HG02678 (cell line): ENCODE measurements around the gene RCAN2.
"Not testable (repeated sequence)": the region's sequence is repeated elsewhere in the genome, so short reads cannot be mapped to it uniquely, and the experiment has no call there.

Experiments
- ATAC-seq: cut with Tn5 transposase; IDR thresholded peaks from one replicate; pipeline ENCODE4 v1.9.1; 2021; ENCODE audit warnings: mild to moderate bottlenecking, moderate library complexity; ENCODE audit not compliant: unreplicated experiment

RCAN2 gene

DNA sequence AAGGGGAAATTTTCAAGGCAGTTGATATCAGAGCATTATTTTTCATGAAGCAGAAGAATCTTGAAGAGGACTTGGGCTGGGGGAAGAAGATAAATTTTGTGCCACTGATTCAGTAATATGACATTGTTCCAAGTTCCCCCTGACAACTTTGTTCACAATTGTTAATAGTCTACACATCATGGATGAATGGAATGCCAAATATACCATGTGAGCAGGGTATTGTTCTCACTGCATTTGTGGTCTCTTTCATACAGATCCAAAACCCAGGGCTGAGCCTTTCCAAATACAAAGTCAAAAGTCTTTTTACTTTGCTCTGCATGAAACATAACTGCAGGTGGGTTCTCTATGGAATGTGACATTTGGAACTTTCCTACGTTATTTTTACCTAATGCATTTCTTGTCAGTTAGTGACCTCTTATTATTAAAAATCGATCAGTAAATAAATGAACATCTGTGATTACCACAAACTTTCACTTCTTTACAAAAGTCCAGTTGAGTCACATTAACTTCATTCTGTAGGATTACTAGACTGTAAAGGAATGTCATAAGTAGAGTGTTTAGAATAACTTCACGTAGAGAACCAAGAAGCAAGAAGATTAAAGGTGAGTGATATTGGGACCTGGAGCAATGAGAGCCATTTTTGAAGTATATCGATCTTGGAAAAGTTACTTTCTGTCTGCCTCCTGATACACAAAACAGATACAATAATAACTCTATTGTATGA is 100.9 kb downstream of the RCAN2 start:
- ATAC-seq: no peak

DNA sequence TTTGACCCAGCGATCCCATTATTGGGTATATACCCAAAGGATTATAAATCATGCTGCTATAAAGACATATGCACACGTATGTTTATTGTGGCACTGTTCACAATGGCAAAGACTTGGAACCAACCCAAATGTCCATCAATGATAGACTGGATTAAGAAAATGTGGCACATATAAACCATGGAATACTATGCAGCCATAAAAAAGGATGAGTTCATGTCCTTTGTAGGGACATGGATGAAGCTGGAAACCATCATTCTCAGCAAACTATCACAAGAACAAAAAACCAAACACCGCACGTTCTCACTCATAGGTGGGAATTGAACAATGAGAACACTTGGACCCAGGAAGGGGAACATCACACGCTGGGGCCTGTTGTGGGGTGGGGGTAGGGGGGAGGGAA is 103.5 kb downstream of the RCAN2 start:
- not testable (repeated sequence) for ATAC-seq

DNA sequence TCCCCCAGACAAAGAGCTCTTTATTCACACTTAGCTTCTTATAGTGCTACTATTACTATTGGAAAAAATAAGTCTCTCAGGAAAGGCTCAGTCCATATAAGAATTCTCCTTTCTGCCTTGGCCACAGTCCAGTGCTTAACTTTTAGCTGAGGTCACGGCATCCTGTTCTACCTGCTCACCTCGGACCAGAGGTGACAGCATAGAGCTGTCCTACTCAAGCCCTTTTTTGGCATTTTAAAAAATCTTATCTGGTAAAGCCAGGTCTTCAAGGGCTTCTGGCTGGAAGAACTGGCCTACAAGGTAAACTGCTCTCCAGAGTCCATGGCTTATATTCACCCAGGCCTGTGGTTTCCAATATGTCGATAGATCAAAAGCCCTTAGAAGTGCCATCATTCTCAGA is 109.7 kb downstream of the RCAN2 start:
- ATAC-seq: no peak

DNA sequence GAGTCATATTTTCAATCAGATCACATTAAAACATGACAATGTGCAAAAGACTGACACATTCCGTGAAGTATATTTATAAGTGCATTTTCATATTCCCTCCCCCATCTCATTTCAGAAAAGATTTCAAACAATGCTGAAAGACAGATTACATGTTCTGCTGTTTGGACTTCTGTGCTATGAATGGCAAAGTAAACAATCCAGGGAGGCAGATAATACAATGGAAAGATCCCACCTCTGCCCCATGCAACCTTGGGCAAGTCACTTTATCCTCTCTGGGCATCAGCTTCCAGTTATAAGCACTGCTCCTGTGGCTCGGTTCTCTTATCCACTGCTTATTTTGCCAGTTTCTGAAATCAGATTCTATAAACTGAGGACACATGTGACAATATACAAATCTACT is 110.2 kb downstream of the RCAN2 start:
- no peak for ATAC-seq

DNA sequence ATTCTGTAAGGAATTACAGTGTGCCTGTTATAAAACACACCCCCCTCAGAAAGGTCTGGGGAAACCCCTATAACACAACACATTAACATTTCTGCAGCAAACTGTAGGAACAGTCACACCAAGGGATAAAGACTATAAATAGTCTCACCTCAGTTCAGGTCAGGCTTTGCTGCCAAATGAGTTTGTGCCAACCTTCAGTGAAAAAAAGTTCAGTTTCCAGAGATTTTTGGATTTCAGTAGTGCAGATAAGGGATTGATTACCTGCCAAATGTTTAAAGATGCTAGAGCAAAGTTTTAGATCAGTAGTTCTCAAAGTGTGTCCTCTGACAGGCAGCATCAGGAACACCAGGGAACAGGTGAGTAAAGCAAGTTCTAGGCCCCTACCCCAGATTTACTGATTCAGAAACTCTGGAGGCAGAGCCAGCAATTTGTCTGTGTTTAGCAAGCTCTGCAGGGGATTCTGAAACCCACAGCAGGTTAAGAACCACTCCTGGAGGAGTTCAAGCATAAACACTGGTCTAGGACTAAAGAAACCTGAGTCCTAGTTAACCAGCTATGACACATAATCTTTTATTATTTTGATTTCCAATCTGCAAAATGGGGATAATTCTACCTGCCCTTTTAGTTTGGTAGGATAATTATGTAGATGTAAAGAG is 111.0 kb downstream of the RCAN2 start:
- ATAC-seq: no peak

DNA sequence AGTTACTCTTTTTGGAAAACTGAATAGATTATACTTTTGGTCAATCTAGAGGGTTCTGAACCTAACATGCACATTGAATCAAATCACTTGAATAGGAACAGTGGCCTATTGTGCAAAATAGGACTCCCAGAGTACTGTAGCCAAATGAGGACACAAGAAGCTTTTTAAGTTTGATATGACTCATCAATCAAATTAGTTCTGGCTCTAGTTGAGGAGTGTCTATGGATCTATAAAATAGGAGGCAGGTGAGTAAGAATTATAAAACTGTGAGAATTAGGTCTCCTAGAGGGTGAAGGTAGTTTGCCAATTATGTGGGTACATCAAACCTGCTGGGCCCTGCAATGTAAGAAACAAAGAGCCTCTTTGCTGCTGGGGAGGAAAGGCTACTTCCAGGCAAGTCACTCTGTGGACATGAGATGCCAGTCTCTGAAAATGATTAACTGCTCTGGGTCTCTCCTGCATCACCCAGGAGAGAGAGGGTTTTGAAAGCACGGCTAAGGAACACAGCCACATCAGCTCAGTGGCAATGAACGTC is 112.3 kb downstream of the RCAN2 start:
- ATAC-seq: no peak

DNA sequence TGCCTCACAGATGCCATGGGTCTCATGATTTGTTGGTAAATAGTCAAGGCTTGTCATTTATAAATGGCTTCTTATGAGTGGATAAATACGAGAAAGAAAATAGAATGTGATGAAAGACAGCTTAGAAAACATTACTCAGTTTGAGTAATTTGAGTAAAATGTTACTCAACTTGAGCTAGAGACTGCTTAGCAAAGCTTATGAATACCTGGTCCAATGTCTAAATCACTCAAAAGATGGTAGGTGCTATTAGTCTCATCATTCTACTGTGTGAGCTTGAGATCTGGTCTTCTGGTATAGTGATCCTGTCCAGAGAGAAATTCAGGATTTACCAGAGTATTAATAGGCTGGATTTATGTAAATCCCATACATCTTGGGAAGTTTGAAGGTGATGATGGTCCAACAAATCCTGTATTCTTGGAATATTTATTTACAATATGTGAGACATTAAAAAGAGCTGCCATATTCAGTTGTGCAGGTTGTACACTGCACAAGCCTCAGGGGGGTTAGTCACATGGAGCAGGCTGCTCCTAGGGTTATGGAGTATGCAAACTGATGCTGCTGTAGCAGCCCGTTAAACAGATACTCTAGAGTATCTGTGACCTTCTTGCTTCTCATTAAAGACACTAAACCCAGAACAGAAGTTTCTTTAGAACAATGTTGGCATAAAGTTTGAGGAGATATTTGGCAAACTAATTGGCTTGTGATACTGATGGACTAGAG is 112.9 kb downstream of the RCAN2 start:
- no peak for ATAC-seq

DNA sequence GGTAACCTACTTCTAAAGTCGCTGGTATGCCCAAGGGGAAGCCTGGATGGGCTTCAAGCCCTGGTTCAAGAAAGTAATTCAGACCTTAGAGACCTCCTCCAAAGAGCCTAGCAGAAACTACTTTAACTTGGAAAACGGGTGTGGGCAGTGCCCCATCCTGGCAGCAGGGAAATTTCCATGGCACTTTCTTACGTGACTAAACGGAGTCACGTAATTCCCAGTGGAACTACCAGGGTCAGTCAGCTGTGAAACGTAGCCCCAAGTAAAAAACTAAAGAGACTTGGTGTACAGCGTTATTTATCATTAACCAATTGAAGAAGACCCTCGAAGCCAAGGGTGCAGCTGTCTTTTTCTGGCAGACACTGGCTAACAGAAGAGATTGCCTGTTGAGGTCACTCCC is 114.0 kb downstream of the RCAN2 start:
- ATAC-seq: no peak

DNA sequence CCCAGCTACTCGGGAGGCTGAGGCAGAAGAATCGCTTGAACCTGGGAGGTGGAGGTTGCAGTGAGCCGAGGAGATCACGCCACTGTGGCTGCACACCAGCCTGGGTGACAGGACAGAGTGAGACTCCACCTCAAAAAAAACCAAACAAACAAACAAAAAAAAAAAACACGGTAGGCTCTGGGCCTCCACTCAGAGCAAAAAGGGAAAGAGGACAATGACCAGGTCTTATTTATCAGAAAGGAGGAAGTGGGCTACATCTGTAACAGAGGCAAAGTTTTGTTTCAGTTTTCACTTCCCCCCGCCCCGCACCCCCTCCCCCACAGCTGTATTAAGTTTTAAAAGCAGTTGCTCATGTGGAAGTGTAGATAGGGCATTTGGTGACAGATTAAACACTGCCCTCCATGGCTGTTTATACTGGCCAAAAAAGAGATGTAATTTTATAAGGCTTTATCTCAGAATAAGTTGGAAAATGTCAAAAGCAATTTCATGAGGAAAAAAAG is 114.6 kb downstream of the RCAN2 start:
- ATAC-seq: peak; percentile 89

DNA sequence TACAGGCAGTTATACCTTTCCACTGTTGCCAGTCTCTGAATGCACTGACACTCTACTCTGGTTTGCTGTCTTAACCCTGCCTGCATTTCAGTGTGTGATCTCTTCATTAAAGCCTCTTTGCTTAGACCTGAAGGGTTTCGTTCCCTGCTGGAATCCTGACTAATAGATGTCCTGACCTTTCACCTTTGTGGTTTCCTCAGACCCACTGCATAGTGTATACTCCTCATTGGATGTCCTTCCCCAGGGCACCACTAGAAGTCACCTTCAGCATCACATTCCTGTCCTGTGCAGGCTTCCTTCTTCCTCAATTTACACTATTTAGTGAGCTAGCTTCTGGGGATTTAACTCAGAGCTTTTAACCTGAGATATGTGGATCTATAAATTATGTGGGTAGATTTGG is 120.6 kb downstream of the RCAN2 start:
- no peak for ATAC-seq

DNA sequence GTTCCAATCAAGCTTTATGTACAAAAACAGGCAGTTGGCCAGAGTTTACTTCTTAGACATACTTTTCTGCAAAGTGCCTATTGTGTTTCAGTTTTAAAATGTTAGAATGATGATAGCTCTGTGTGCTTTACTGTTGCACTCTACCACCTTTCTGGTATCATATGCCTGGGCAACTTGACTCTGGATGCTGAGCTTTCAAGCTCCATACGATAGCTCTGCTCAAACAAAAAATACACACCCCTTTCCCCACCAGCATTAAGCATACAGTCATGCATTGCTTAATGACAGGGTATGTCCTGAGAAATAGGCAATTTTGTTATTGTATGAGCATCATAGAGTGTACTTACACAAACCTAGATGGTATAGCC is 123.1 kb downstream of the RCAN2 start:
- ATAC-seq: no peak

DNA sequence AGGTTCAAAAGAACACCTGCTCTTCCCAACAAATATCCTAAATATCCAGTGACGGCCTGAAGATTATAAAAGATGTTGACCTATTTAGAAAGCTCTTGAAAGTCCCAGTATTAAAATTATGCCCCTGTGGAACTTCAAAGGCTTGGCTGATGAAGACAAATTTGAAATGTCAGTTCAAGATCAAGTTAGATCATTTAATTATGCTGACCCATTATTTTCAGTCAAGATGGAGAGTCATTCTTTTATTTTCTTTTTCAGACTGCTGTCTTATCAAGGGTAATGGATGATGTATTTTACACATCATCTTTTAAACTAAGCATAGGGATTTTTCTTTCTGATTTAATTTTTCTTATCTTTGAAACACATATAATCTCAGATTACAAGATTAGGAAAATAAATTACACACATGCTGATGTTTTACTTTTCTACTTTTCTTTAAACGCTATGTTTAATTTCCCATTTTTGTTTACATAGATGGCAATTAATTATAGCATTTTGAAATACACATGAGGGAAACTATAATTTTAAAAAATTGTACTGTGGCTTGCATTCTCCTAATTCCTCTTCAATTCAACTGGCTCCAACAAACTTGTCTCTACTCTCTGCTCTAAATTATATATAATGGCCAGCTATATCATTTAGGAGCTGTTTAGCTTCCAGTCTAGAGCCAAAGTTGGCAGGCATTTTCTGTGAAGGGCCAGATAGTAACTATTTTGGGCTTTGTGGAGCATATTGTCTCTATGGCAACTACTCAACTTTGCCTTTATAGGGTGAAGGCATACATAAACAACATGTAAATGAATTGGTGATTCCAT is 123.7 kb downstream of the RCAN2 start:
- no peak for ATAC-seq

DNA sequence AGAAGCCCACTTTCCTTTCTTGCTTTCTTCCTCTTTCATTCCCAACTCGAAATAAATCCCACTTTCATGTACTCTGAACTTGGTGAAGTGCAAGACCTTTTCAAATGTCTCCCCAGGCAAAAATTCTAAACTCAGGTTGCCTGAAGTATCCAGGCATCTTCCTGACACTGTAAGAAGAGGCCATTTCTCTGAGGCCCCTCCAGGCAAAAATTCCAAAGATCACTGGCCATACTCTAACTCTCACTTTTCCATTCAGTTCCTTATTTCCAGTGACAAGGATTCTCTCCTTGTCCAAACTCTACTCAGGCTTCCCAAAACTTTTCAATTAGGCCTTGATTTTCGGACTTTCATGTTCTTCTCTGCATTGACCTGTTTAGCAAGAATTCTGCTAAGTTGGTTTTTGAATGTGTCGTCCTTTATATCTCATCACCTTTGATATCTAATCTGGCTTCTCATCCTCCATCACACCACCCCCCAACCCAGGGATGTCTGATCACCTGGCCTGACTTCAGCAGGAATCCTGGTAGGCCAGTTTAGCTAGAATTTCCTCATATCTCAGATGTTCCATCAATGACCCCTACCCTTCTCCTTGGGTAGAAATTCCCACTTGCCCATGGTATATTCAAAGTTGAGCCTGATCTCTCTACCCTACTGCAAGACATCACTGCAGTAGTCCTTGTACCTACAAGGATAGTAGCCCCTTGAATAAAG is 124.9 kb downstream of the RCAN2 start:
- ATAC-seq: no peak

DNA sequence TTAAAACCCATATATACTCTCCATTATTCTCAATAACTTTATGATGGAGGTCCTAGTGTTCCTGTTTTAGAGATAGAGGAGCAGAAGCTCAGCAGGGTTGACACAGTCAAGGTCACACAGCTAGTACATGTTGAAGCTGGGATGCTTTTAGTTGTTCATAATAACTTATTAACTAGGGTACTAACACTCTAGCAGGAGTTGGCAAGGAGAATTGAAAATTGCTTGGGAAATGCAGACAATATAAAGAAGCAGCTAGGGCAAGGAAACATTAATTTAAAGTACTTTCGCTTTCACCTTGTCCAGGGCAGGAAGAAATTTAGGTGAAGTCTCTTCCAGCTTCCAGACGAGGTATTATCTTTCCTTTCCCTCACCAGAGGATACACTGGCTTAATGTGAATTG is 133.7 kb downstream of the RCAN2 start:
- no peak for ATAC-seq

DNA sequence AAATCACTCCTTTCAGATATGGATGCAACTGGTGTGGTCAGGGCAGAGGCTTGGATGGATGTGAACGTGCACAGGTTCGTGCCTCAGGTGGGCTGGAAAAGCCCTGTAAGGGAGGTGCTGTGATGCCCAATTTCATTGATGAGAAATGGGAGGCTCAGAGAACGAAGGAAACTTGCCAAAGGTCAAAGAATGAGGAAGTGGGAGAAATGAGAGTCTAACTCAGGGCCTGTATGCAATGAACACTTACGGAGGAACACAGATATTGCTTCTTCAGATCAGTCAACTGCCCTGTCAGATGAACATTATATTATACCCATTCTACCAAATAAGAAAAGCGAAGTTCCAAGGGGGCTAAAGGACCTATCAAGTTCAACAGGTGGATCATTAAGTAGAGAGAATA is 134.7 kb downstream of the RCAN2 start:
- ATAC-seq: no peak

DNA sequence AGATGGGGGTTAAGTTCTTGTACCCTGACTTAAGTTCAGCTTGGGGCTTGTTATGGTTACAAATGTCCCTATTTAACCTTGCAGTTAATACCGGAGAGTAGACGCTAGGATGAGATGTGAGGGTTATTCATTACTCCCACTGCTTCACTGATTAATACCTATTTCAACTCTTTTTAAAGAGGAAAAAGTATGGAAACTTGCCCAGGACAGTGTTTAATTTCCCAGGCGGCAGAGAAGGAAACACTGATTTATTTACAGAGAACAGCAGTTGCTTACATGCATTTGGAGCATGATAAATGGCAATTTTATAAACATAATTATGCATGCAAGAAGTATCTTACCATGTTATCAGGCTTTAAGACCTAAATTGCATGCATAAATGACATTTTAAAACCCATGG is 137.7 kb downstream of the RCAN2 start:
- no peak for ATAC-seq

DNA sequence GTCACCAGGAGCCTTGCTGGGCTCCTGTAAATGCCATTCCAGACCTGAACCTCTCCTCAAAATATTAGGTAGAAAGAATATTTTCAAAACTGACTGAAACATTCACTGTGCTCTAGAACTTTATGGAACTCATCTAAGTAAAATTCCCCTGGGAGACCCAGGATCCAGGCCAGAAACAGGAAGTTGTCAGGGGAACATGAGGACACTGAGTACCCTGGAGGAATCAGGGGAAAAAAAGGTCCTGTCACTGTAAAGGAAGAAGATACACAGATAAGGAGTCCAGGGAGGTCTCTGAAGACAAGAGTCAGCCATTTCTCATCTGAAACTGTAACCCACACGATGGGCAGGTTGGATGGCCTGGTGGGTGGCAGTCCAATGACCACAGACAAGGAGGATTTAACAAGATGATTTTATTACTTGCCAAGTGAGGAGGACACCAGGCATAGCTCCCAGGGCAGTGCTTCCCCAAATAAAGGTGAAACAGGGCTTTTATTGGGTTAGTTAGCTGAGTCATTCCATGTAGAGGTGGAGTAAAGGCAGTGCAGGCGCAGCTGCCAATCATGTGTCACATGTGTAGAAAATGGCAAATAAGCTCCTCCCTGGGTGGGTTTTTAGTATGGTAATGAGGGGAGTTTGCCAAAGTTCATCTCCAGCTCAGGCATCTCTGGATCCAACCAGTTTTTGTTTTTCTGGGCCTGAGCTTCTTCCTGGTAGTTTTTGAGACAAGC is 138.5 kb downstream of the RCAN2 start:
- ATAC-seq: no peak

DNA sequence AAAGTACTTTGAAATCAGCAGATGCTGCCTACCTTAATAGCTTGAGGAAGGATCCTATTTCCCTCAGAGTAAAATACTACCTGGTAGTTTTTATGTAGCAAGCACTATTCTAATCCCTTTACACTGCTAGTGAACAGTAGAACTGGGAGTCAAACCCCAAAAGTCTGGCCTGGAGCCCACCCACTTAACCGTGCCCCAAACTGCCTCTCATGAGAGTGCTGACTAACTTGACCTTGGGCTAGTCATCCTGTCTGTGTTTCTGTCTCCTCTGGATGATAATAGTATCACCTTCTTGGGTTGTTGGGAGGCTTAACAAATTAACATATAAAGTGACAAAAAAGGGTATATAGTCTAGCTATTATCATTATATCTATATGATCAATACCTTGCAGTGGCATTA is 140.5 kb downstream of the RCAN2 start:
- no peak for ATAC-seq

DNA sequence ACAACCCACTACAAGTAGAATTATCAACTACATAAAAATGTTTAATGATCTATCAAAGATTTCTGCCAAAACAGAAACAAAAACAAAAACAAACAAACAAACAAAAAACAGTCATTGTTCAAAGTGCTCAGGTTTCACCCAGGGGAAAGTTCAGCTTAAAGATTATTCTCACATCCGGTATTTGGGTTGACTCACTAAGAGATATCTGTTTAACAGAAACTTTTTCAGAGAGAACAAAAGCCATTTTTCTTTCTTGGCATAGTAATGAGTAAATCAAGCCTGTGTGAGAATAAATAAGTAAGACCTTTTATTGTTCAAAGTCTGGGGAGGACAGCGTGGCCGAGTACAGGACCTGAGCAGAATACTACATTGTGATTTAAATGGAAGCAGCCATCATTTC is 143.6 kb downstream of the RCAN2 start:
- ATAC-seq: no peak

DNA sequence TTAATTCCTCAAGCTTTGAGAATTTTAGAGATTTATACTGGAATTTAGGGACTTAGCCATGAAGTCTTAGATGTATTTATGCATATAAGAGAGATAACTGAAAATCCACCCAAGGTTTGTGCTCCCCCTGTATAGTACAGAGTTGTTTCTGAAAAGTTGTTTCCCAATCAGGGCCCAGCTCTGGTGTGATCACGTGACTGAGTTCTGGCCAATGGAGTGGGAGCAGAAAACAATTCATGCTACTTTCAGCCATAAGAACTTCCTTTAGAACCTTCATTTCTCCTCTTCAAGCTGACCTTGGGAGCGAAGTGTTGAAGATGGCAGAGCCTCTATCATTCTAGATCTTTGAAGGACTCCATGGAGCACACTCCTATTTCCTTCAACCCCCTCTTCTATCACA is 151.0 kb downstream of the RCAN2 start:
- no peak for ATAC-seq
